NCI-H345 (cell line): ENCODE measurements around the gene ZNF787.

Source experiments
- DNase-seq: peaks from one replicate; lab custom pipeline; 2025; lab: John Stamatoyannopoulos, UW

Gene ZNF787

DNA sequence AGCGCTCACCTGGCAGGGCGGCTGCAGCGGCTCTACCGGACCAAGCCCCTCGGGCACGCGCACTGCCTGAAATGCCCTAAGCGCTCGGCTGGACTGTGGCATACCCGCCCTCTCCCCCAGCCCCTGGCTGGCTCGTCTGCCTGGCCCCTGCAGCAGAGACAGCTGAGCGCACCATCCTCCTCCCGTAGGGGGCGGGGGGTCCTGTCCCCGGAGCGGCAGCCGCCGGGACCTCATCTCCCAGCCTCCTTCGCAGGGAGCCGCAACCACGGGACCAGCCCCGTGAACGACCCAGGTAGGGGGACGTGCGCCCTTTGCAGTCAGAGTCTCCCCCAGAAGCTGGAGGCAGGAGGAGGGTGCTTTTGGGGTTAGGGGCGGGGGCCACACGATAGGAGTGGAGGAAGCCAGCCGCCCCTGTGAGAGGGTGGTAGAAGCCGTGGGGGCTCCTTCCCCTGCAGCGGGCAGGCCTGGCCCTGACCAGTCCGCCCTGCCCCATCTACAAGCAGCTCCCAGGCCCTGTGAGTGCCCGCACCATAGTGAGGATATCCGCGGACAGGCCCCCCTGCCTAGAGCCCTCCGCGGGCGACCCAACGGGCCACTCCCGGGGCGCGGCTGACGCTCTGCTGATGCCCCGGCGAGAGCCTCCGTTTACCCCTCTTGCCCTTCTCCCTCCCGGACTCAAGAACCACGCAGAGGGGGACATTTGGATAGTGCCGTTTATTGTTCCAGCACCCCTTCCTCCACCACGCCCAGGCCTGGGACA lies 34.2 kb downstream of the ZNF787 start:
- no peak for DNase-seq

DNA sequence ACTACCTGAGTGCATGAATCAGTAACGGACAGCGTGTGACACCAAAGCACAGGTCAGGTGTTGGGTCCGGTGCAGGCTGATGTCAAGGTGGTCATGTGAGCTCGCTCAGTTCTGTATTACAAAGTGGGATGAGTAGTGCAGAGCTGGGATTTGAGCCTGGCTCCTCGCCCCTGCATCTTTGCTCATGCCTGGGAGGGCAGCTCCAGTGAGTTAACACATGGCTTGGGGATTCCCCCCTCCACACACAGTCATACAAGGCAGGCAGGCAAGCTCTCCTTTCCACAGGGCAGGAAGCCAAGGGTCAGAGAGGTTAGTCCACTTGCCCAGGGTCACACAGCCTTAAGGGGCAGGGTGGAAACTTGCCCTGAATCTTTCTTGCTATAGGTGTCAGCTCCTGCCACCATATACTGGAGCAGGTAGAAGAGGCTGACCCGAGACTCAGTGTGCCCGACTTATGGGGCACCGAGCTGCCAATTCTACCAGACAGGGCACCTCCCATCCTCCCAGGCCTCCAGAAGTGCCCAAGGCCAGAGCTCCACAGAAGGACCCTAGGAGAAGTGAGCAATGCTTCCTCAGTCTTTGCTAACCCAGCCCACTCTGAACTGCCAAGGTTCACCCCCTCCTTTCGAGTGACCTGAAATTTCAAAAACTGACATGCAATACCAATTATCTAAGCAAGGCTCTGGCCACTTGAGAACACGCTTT lies 35.4 kb downstream of the ZNF787 start:
- DNase-seq = no peak

DNA sequence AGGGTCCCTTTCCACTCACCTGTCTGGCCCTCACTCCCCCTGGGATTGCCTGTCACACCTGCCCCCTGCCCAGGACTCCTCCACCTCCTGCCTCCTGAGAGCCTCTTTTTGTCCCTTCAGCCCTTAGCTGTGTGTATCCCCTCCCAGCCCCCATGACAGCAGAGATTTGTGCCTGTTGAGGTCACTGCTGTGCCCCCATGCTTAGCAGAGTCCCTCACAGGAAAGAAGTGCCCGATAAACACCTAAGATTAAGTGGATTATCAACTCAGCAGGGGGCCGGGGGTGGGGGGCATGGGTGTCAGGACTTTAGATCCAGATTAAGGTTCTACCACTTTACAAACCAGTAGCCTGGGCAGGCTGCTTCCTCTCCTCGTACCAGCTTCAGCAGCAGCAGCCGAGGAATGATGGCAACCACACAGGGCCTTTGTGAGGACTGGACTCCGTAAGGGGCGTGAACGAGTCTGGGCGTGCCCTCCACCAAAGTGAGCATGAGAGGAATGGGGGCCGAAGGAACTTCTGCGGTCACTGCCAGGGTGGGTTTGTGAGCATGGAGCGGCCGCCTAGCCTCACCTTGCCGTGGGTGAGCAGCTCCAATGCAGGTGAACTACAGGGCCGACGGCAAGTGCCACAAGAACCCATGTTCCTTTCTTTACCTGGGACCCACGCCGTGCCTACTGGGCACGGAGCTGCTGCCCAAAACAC lies 36.1 kb downstream of the ZNF787 start:
- no peak for DNase-seq

DNA sequence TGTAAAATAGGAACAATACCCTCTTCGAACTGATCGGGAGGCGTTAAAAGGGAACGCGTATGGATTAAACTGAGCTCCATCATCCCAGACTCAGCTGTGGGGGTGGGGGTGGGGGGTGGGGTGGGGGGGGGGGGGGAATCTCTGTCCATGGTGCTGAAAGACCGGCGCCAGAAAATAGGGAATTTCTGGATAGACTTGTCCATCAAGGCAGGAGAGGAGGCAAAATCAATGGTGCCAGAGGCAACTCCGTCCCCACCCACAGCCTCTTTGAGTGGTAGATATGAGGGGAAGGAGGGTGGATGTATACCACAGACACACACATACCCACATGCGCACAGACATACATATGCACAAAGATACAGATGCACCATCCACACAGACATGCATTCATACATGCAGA lies 37.4 kb downstream of the ZNF787 start:
- DNase-seq = no peak

DNA sequence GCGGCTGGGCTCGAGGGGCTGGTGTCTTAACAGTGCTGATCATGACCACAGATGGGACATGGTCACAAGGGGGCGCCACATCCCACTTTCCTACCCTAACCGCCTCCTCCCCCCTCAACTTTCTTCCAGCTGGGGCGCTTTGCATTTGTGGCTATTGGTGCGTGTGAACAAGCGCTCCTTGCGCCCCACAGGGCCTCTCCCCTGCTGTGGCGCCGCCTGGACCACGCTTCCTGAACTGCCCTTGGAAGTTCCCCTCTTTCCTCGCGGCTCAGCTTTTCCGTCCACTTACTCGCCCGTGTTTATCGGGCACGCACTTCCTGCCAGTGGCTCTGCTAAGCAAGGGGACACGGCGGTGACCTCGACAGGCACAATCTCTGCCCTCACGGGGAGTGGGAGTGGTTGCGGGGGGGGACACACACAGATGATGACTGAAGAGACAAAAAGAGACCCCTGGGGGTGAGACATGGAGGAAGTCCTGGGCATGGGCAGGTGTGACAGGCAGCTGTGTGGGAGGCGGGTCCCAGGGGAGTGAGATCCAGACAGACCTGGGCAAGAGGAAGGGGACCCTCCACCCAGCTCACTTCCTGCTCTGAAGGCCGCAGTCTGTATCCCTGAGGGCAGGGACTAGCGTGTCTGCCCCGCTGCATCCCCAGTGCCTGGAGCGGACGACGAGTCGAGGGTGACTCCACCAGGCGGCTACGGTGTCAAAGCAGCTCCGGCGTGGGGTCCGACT lies 40.3 kb downstream of the ZNF787 start:
- peak; percentile 50 for DNase-seq

DNA sequence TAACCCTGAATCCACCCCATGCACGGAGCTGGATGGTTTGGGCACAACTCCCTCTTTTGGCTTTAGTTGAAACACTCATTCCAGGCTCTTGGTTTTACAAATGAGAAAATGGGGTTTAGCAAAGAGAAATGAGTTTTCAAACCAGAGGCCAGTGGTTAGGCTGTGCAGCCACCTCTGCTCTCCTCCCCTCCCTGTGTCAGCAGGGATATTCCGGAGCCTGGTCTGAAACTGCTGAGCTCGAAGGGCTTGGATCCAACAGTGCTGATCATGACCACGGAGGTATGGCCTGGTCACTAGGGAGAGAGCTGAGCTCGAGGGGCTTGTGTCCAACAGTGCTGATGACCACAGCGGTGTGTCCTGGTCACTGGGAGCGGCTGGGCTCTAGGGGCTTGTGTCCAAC lies 41.5 kb downstream of the ZNF787 start:
- DNase-seq = no peak

DNA sequence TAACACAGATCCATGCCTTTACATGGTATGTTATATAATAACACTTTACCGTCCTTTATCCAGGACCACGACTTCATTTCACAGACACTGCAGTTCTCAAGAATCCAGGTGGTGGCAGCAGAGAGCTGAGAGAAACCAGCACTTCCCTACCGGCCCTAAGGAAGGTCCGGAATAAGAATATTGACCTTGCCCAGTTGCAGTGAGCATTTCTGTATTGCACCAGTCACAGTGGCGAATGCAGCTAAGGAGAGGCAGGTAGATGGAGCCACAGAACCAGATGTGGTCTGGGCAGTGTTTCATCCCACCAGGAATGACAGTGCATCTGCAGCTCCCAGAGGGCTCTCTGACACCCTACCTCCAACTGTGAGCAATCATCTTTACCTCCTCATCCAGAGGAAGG lies 44.6 kb downstream of the ZNF787 start:
- DNase-seq = peak; percentile 18

DNA sequence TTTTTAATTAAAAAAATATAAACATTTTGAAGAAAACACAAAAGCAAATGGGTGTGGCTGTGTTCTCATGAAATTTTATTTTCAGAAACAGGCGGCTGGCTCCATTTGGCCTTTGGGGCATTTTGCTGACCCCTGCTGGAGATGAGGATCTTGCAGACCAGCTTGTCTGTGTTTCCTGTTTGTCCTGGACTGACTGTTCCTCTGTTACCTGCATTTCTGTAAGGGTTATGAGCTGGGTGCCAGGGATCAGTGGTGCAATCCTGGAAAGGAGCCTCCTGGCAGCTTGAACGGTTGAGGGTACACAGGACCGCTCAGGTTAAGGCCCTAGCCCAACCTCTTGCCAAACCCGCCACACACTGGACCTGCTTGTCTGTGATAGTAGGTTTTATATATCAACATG lies 49.9 kb downstream of the ZNF787 start:
- DNase-seq = no peak

DNA sequence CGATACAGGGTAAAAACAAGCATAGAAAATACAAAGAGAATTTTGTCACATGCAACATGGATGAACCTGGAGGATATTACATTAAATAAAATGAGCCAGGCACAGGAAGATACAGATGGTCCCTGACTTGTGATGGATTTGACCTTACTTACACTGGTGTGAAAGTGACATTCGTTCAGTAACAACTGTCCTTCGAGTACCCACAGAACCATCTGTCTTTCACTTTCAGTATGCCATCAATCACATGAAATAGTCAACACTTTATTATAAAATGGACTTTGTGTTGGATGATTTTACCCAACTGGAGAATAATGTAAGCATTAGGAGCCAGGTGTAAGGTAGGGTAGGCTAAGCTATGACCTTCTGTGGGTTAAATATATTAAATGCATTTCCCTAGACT lies 51.5 kb downstream of the ZNF787 start:
- DNase-seq = no peak

DNA sequence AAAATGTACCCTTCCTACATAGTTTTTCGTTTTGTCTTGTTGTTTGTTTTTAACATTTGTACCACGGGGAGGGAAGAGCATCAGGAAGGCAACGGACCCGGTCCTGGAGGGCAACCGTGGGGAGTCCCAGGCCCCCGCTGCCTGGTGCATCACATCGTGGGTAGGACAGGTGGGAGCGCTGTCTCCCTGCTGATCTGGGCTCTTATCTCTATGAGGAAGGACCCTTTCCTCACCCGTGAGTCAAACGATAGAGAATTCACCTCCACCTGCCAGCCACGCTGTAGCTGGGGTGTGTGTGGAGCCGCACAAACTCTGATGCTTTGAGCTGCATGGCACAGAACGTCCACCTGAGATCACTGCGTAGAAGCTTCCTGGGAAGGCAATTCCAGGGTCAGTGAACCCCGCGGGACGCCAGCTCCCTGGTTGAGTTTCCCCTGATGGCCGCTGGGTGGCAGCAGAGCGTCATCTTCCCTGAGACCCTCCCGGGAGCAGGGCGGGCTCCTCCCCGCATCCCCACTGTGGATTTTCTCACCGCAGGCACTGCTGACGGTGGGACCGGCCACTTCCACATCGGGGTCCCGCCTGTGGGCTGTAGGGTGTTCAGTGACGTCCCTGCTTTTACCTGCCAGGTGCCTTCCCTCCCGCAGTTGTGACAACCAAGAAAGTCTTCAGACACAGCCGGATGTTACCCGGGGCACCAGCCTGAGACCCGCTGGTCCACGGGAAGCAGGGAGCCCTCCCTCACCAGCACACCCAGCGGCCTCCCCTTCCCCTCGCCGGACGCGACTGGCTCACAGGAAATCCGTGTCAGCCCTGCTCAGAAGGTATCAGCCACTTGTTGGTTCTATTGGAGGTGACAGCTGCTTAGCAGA lies 54.7 kb downstream of the ZNF787 start:
- DNase-seq = peak; percentile 57

DNA sequence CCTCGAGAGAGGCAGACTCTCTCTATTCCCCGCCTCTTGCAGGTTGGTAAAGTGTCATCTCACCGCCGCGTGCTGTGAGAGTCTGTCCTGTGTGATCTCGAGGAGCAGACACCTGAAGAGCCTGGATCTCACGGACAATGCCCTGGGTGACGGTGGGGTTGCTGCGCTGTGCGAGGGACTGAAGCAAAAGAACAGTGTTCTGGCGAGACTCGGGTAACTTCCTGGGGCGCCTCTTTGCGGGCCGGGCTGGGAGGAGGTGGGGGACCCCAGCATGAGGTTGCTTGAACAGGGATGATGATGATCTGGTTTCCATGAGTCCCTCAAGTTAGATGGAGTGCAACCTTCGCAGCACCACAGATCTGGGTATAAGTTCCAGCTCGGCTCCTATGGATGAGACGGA lies 67.5 kb downstream of the ZNF787 start:
- DNase-seq = no peak
